Breast epithelium (tissue), 3 donors: ENCODE measurements around the gene ZFYVE19.

ENCODE experiments used
- POLR2AphosphoS5 ChIP-seq, 3 donors: sonication (generic); formaldehyde crosslinking; IDR thresholded peaks; one replicate each; pipeline ENCODE4 v1.6.1; 2017; ENCODE audit warnings: antibody characterized with exemption in 3 of 3
- TF ChIP-seq, protein P1 (sequence below), 3 donors: fragments of 450-650 bp; IDR thresholded peaks; one replicate each; pipeline ENCODE4 v1.5.1; 2016 to 2017; ENCODE audit warnings: antibody characterized with exemption in 3 of 3, mild to moderate bottlenecking in 3 of 3, moderate library complexity in 3 of 3

DNA sequence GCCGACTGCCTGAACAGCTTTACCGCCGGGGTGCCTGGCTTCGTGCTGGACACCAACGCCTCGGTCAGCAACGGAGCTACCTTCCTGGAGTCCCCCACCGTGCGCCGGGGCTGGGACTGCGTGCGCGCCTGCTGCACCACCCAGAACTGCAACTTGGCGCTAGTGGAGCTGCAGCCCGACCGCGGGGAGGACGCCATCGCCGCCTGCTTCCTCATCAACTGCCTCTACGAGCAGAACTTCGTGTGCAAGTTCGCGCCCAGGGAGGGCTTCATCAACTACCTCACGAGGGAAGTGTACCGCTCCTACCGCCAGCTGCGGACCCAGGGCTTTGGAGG, 37.8 kb downstream of the ZFYVE19 start:
- TF ChIP-seq, protein P1, sequence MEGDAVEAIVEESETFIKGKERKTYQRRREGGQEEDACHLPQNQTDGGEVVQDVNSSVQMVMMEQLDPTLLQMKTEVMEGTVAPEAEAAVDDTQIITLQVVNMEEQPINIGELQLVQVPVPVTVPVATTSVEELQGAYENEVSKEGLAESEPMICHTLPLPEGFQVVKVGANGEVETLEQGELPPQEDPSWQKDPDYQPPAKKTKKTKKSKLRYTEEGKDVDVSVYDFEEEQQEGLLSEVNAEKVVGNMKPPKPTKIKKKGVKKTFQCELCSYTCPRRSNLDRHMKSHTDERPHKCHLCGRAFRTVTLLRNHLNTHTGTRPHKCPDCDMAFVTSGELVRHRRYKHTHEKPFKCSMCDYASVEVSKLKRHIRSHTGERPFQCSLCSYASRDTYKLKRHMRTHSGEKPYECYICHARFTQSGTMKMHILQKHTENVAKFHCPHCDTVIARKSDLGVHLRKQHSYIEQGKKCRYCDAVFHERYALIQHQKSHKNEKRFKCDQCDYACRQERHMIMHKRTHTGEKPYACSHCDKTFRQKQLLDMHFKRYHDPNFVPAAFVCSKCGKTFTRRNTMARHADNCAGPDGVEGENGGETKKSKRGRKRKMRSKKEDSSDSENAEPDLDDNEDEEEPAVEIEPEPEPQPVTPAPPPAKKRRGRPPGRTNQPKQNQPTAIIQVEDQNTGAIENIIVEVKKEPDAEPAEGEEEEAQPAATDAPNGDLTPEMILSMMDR (IDR thresholded peaks at IDR 0.05), result no peak
- no peak for TF ChIP-seq POLR2AphosphoS5 (IDR thresholded peaks at IDR 0.05)
